NCI-H774 (cell line): ENCODE measurements around the gene MAMDC4.

Experiments
- DNase-seq: peaks from one replicate; lab custom pipeline; 2025; lab: John Stamatoyannopoulos, UW

The MAMDC4 gene

GRCh38 chr9:136849960-136850865, 1.9 kb upstream of the MAMDC4 start:
- no peak for DNase-seq

- DNase-seq, result no peak
Observed at GRCh38 chr9:136850866-136851775, 1.0 kb upstream of the MAMDC4 start.

- DNase-seq, result no peak
Observed at GRCh38 chr9:136852664-136853595, 784 bp downstream of the MAMDC4 start.

GRCh38 chr9:136853596-136854112, 1.5 kb downstream of the MAMDC4 start:
- DNase-seq, result no peak

- no peak for DNase-seq
Observed at GRCh38 chr9:136854113-136854841, 2.1 kb downstream of the MAMDC4 start.

GRCh38 chr9:136854842-136855460, 2.8 kb downstream of the MAMDC4 start:
- DNase-seq, result no peak

GRCh38 chr9:136855461-136856078, 3.4 kb downstream of the MAMDC4 start:
- DNase-seq, result no peak

- no peak for DNase-seq
Observed at GRCh38 chr9:136856079-136856476, 3.9 kb downstream of the MAMDC4 start.

- DNase-seq, result no peak
Observed at GRCh38 chr9:136856541-136857141, 4.5 kb downstream of the MAMDC4 start.

- DNase-seq, result no peak
Observed at GRCh38 chr9:136857166-136857565, 5.0 kb downstream of the MAMDC4 start.

GRCh38 chr9:136857581-136858412, 5.7 kb downstream of the MAMDC4 start:
- peak; percentile 18 for DNase-seq

- DNase-seq, result no peak
Observed at GRCh38 chr9:136858452-136858843, 6.3 kb downstream of the MAMDC4 start.

GRCh38 chr9:136858844-136859757, 7.0 kb downstream of the MAMDC4 start:
- no peak for DNase-seq

- DNase-seq, result no peak
Observed at GRCh38 chr9:136860529-136860928, 8.4 kb downstream of the MAMDC4 start.

- no peak for DNase-seq
Observed at GRCh38 chr9:136860933-136861873, 9.1 kb downstream of the MAMDC4 start.

- DNase-seq, result no peak
Observed at GRCh38 chr9:136861874-136862457, 9.8 kb downstream of the MAMDC4 start.
